GM18867 (cell line): ENCODE data around the gene FMN1.
"Not testable (repeated sequence)": the region's sequence is repeated elsewhere in the genome, so short reads cannot be mapped to it uniquely, and the experiment has no call there.

Experiments
- ATAC-seq: cut with Tn5 transposase; IDR thresholded peaks from one replicate; pipeline ENCODE4 v1.9.1; 2021; ENCODE audit warnings: mild to moderate bottlenecking, moderate library complexity; ENCODE audit not compliant: unreplicated experiment

FMN1 gene

GRCh38 chr15:33095641-33096040 lies 98.9 kb downstream of the FMN1 start:
- no peak for ATAC-seq

- ATAC-seq, result no peak
Observed at GRCh38 chr15:33094336-33094735, 100.2 kb downstream of the FMN1 start.

GRCh38 chr15:33093222-33093621 lies 101.3 kb downstream of the FMN1 start:
- ATAC-seq, result no peak

GRCh38 chr15:33091983-33092693 lies 102.4 kb downstream of the FMN1 start:
- ATAC-seq, result no peak

- ATAC-seq, result no peak
Observed at GRCh38 chr15:33089878-33090757, 104.4 kb downstream of the FMN1 start.

GRCh38 chr15:33089165-33089877 lies 105.2 kb downstream of the FMN1 start:
- ATAC-seq, result no peak

- ATAC-seq, result no peak
Observed at GRCh38 chr15:33086500-33087121, 107.9 kb downstream of the FMN1 start.

- no peak for ATAC-seq
Observed at GRCh38 chr15:33084661-33085060, 109.9 kb downstream of the FMN1 start.

- no peak for ATAC-seq
Observed at GRCh38 chr15:33083232-33084081, 111.1 kb downstream of the FMN1 start.

- ATAC-seq, result no peak
Observed at GRCh38 chr15:33080006-33080405, 114.5 kb downstream of the FMN1 start.

GRCh38 chr15:33078607-33079006 lies 115.9 kb downstream of the FMN1 start:
- no peak for ATAC-seq

GRCh38 chr15:33076937-33077336 lies 117.6 kb downstream of the FMN1 start:
- ATAC-seq, result no peak

GRCh38 chr15:33074942-33075341 lies 119.6 kb downstream of the FMN1 start:
- ATAC-seq, result no peak

GRCh38 chr15:33074212-33074611 lies 120.3 kb downstream of the FMN1 start:
- ATAC-seq, result no peak

GRCh38 chr15:33071451-33071850 lies 123.1 kb downstream of the FMN1 start:
- ATAC-seq, result no peak

- ATAC-seq, result not testable (repeated sequence)
Observed at GRCh38 chr15:33069903-33070302, 124.6 kb downstream of the FMN1 start.

GRCh38 chr15:33069161-33069560 lies 125.4 kb downstream of the FMN1 start:
- ATAC-seq, result no peak

- ATAC-seq, result no peak
Observed at GRCh38 chr15:33068511-33068990, 126.0 kb downstream of the FMN1 start.

GRCh38 chr15:33068007-33068481 lies 126.5 kb downstream of the FMN1 start:
- ATAC-seq, result no peak

GRCh38 chr15:33067456-33067855 lies 127.1 kb downstream of the FMN1 start:
- no peak for ATAC-seq
